GM13976 (cell line): ENCODE data around the gene SPR.
A peak's percentile ranks its signal among the peaks of the same experiment; 100 is the strongest.

ENCODE experiments used
- DNase-seq: peaks from one replicate; pipeline ENCODE4 v3.0.0; 2012; ENCODE audit warnings: low spot score
- in situ Hi-C: fragments of 300-500 bp; cut with MboI; formaldehyde crosslinking; loops from one replicate; pipeline ENCODE4 v1.12.0; 2022; ENCODE audit warnings: low sequenced_read_pairs, mixed read lengths, inconsistent platforms; ENCODE audit not compliant: unreplicated experiment
- TF ChIP-seq, protein P1 (sequence below): IDR thresholded peaks from 2 replicates; pipeline ENCODE4 v1.5.1; 2012; ENCODE audit warnings: borderline replicate concordance, mild to moderate bottlenecking; ENCODE audit not compliant: insufficient read depth; ENCODE audit errors: extremely low read depth, missing control alignments, control extremely low read depth

SPR gene

DNA sequence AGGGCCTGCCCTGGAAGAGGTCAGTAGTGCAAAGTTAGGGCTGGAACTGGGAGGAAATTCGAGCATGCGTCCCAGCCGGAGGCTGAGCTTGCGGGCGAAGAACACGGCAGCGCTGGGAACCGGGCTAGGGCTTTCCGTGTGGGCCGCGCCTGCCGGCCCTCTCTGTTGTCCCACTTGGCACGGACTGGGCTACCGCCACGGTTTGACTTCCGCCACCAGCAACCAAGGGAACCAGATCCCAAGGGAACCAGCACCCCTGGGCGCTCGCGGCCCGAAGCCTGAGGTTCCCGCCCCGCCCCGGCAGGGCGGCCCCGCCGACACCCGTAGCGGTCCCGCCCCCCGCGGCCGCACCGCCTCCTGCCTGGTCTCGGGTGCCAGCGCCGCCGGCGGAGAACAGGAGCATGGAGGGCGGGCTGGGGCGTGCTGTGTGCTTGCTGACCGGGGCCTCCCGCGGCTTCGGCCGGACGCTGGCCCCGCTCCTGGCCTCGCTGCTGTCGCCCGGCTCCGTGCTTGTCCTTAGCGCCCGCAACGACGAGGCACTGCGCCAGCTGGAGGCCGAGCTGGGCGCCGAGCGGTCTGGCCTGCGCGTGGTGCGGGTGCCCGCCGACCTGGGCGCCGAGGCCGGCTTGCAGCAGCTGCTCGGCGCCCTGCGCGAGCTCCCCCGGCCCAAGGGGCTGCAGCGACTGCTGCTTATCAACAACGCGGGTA is at the start of gene SPR:
SPR (plus strand) TSS at position 377 of the 708 bp plus-strand sequence; CDS start at position 402, 25 bp downstream.
- in situ Hi-C loops, result loop anchor here (25.0 kb wide), 1 partner anchor 300 kb away; no protein-coding TSS in a partner anchor
- TF ChIP-seq, protein P1, sequence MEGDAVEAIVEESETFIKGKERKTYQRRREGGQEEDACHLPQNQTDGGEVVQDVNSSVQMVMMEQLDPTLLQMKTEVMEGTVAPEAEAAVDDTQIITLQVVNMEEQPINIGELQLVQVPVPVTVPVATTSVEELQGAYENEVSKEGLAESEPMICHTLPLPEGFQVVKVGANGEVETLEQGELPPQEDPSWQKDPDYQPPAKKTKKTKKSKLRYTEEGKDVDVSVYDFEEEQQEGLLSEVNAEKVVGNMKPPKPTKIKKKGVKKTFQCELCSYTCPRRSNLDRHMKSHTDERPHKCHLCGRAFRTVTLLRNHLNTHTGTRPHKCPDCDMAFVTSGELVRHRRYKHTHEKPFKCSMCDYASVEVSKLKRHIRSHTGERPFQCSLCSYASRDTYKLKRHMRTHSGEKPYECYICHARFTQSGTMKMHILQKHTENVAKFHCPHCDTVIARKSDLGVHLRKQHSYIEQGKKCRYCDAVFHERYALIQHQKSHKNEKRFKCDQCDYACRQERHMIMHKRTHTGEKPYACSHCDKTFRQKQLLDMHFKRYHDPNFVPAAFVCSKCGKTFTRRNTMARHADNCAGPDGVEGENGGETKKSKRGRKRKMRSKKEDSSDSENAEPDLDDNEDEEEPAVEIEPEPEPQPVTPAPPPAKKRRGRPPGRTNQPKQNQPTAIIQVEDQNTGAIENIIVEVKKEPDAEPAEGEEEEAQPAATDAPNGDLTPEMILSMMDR, result no peak
- peak; percentile 84 for DNase-seq

DNA sequence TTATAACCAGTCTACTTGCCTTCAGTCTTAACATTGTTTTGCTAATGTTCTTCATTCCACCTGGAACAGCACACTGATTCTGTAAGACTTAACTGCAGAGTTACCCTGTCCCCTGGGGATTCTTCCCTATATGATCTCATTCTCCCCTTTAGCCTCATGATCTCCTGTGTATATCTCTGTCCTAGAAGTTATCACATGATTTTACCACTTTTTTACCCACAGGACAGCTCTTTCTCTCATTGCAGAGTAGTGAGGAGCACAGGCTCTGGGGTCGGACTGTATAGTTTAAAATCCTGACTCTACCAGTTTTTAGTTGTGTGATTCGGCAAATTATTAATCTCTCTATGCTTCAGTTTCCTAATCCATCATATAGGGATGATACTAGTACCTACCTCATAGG is 47.1 kb upstream of the SPR start:
- in situ Hi-C loops, result no loop called here

DNA sequence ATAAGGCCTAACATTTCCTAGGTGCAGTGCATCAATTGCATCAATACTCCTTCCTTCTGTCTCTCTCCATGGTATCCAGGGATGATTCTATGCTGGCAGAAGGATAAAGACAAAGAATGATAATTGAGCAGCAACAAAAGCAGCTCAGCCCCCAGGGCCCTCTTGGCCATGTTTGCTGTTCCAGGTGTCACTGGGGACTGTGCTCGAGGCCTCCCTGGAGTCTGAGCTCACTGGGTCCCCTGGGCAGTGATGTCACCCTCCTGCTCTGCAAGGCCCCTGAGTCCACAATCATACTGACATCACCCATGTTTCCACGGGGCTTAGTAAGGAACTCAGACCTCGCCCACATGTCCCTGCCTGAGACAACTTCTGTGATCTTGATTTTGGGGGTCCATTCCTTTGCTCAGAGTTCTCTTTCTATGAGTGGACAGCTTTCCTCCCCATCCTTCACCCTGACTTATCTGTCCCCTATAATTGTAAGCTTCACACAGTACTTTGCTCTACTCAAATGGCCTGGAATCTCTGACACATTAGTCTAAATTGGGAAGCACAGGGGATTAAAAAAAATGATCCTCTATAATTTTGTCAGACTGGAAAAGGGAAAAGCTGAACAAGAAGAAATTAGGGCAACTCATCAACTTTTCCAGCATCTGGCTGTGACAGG is 45.6 kb upstream of the SPR start:
- in situ Hi-C loops, result no loop called here
- DNase-seq, result no peak
- TF ChIP-seq, protein P1, result no peak

More for the DNA sequence above, 47.1 kb upstream of the SPR start:
- TF ChIP-seq, protein P1, result no peak
- DNase-seq, result no peak

DNA sequence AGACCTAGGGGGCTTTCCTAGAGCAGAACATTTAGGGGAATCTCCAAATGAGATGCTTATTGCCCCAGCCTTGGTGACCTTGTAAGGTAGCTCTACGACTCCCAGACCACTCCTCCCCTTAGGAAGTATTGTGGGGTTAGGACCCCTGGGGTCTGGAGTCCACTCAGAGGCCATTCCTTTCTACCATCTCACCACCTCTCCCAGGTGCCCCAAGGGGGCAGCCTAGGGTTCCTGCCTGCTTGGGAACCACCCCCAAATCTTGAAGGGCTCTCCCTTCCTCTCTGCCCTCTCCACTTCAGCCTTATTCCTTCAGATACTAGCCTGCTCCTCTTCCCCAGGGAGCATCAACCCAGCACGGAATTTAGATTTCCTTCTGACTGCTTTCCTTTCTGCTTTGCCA is 43.9 kb upstream of the SPR start:
- in situ Hi-C loops, result no loop called here
- no peak for DNase-seq
- TF ChIP-seq, protein P1, result no peak

DNA sequence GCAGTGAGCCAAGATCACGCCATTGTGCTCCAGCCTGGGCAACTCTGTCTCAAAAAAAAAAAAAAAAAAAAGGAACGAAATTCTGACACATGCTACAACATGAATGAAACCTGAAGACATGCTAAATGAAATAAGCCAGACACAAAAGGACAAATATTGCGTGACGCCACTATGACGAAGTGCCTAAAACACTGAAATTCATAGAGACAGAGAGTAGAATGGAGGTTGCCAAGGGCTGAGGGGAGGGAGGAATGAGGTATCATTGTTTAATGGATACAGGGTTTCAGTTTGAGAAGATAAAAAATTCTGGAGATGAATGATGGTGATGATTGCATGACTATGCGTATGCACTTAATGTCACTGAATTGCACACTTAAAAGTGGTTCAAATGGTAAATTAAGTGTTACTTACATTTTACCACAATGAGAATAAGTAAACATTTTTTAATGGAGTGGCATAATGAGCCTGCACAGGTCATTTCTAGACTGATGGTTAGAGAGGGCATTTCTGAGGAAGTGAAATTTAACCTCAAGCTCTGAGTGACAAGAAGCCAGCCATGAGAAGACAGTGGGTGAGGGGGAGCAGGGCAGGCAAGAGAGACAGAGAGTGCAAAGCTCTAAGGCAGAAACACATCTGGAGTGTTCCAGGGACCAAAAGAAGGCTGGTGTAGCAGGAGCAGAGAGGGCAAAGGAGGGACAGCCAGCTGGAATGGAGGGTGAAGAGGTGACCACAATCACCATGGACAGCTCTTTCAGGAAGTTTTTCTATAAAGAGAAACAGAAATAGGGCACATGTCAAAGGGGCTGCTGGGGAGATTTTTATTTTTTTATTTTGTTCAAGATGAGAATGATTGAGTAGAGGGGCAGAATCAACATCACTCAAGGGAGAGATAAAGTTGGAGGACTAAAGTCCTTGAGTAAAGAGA is 40.8 kb upstream of the SPR start:
- peak; percentile 26 for DNase-seq
- in situ Hi-C loops, result no loop called here
- TF ChIP-seq, protein P1, result no peak

DNA sequence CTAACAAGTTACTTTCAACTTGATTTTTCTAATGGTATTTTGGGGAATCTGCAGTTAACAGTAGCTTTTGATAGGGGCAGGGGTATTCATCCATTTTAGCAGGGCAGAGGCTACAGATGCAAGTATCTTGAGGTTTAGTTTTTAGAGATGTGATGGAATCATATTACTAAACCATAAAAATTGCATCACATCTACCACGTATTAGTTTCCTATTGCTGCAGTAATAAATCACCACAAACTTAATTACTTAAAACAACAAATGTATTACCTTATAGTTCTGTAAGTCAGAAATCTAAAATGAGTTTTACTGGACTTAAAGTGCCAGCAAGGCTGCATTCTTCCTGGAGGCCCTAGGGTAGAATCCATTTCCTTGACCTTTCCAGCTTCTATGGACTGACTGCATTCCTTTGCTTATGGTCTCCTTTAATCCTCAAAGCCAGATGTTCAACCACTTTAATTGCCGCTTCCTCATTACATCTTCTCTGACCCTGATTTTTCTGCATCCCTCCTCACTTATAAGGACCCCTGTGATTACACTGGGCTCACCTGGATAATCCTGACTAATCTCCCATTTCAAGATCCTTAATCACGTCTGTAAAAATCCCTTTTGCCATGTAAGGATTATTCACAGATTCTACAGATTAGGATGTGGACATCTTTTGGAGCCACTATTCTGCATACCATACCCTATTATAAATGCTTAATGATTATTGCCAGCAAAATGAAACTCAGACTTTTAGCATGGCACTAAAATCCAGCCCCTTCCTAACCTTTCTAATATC is 39.5 kb upstream of the SPR start:
- in situ Hi-C loops, result no loop called here
- TF ChIP-seq, protein P1, result no peak
- no peak for DNase-seq
